VCaP (cell line): ENCODE results near the gene MYBPC2.

ENCODE experiments used
- H3K27ac ChIP-seq: fragments of 450-650 bp; 2 replicates; pipeline ENCODE4 v1.5.1; 2017
- CTCF ChIP-seq: fragments of 450-650 bp; conservative IDR thresholded peaks from 2 replicates; pipeline ENCODE4 v1.5.1; 2017; ENCODE audit warnings: mild to moderate bottlenecking, moderate library complexity

Gene MYBPC2

GRCh38 chr19:50479761-50480251 is 47.1 kb downstream of the MYBPC2 start:
- H3K27ac ChIP-seq, result no peak overlapping the region
- no peak for TF ChIP-seq CTCF

GRCh38 chr19:50480281-50481111 is 47.8 kb downstream of the MYBPC2 start:
- no peak overlapping the region for H3K27ac ChIP-seq
- TF ChIP-seq CTCF, result no peak

GRCh38 chr19:50481351-50482149 is 48.9 kb downstream of the MYBPC2 start:
- TF ChIP-seq CTCF, result no peak
- H3K27ac ChIP-seq, result no peak overlapping the region

GRCh38 chr19:50482271-50482855 is 49.7 kb downstream of the MYBPC2 start:
- TF ChIP-seq CTCF, result no peak
- H3K27ac ChIP-seq, result no peak overlapping the region

- no peak overlapping the region for H3K27ac ChIP-seq
- no peak for TF ChIP-seq CTCF
Observed at GRCh38 chr19:50482916-50483315, 50.2 kb downstream of the MYBPC2 start.

GRCh38 chr19:50485284-50485955 is 52.7 kb downstream of the MYBPC2 start:
- TF ChIP-seq CTCF, result no peak
- H3K27ac ChIP-seq, result no peak overlapping the region
